K562 (cell line): ENCODE data around the gene ECM2.

ENCODE experiments used
- ATF7 ChIP-seq: fragments of 450-650 bp; IDR thresholded peaks from 2 replicates; pipeline ENCODE4 v1.7.1; 2014; ENCODE audit warnings: mild to moderate bottlenecking, moderate library complexity
- CEBPB ChIP-seq: fragments of 450-650 bp; IDR thresholded peaks from 2 replicates; pipeline ENCODE4 v1.6.1; 2016; ENCODE audit warnings: missing genetic modification characterization, missing compliant biosample characterization
- CREB1 ChIP-seq, 2 experiments: sonication (generic) in 1 of 2; formaldehyde crosslinking in 1 of 2; IDR thresholded peaks; 2 replicates each; pipeline versions ENCODE4 v1.6.1 to v1.8.0; 2012 to 2022; ENCODE audit warnings: inconsistent platforms in 1 of 2, mild to moderate bottlenecking in 1 of 2, missing genetic modification reagents in 1 of 2, moderate library complexity in 1 of 2
- MEF2A ChIP-seq: IDR thresholded peaks from 2 replicates; pipeline ENCODE4 v1.6.1; 2011; ENCODE audit warnings: low read depth, mild to moderate bottlenecking, low read length, moderate library complexity; ENCODE audit not compliant: control insufficient read depth
- POLR2A ChIP-seq: fragments of 450-650 bp; conservative IDR thresholded peaks from 2 replicates; pipeline ENCODE4 v1.6.1; 2016
- POLR2H ChIP-seq: IDR thresholded peaks from 2 replicates; pipeline ENCODE4 v1.6.1; 2016; ENCODE audit warnings: missing genetic modification characterization, low read depth, mild to moderate bottlenecking, control low read depth, missing compliant biosample characterization, moderate library complexity
- SIN3A ChIP-seq, 2 experiments: fragments of 150-350 bp in 1 of 2; IDR thresholded peaks; 2 replicates each; pipeline ENCODE4 v1.6.1; 2011 to 2016; ENCODE audit warnings: borderline replicate concordance in 2 of 2, low read depth in 2 of 2, low read length in 2 of 2, mild to moderate bottlenecking in 2 of 2, moderate library complexity in 2 of 2; ENCODE audit not compliant: control insufficient read depth in 1 of 2
- SP1 ChIP-seq: sonication (generic); formaldehyde crosslinking; IDR thresholded peaks from 2 replicates; pipeline ENCODE4 v1.8.1; 2022; ENCODE audit warnings: mild to moderate bottlenecking, missing genetic modification reagents
- UBTF ChIP-seq, 2 experiments: IDR thresholded peaks; 2 replicates each; pipeline ENCODE4 v1.6.1; 2012; ENCODE audit warnings: improper control_type of control experiment in 2 of 2, low read depth in 2 of 2, low read length in 2 of 2, borderline replicate concordance in 1 of 2
- ZBTB11 ChIP-seq, 3 experiments: fragments of 200-800 bp in 1 of 3; fragments of 250-450 bp in 1 of 3; fragments of 450-650 bp in 1 of 3; sonication (Bioruptor Pico) in 1 of 3; sonication (Bioruptor generic) in 1 of 3; formaldehyde crosslinking in 1 of 3; IDR thresholded peaks; 2 replicates each; pipeline versions ENCODE4 v1.6.1 to v1.8.0; 2016 to 2022; ENCODE audit warnings: mild to moderate bottlenecking in 2 of 3, missing genetic modification characterization in 2 of 3, missing compliant biosample characterization in 1 of 3, moderate library complexity in 1 of 3
- ZNF583 ChIP-seq: fragments of 250-450 bp; sonication (Bioruptor Pico); IDR thresholded peaks from 2 replicates; pipeline ENCODE4 v1.4.0; 2020

GRCh38 chr9:92525306-92525705 lies 10.5 kb downstream of the ECM2 start:
- no peak for TF ChIP-seq POLR2H
- no peak for TF ChIP-seq SP1 (CRISPR knock-in tag)
- TF ChIP-seq SIN3A (IDR thresholded peaks at IDR 0.05; ENCODE audit: borderline replicate concordance in 2 of 2, control insufficient read depth in 1 of 2, low read depth in 2 of 2, low read length in 2 of 2), result no peak
- TF ChIP-seq CEBPB, result no peak
- no peak for TF ChIP-seq ZBTB11 (CRISPR knock-in tag; IDR thresholded peaks at IDR 0.05)
- no peak for TF ChIP-seq CREB1 (IDR thresholded peaks at IDR 0.05)
- TF ChIP-seq CREB1 (CRISPR knock-in tag; IDR thresholded peaks at IDR 0.05), result no peak
- TF ChIP-seq UBTF (IDR thresholded peaks at IDR 0.05; ENCODE audit: borderline replicate concordance in 1 of 2, low read depth in 2 of 2, low read length in 2 of 2), result no peak
- no peak for TF ChIP-seq MEF2A
- no peak for TF ChIP-seq POLR2A
- no peak for TF ChIP-seq ATF7
- TF ChIP-seq ZNF583 (CRISPR knock-in tag), result no peak
